HepG2 (cell line): ENCODE measurements around the gene THADA. TPM values are rescaled to one million over a fixed set of nuclear protein-coding genes. Genes with fewer than 3 reads are reported as not detected.
A peak's percentile ranks its signal among the peaks of the same experiment; 100 is the strongest.

ENCODE experiments used
- ARNT2 ChIP-seq: sonication (generic); formaldehyde crosslinking; IDR thresholded peaks from 2 replicates; pipeline ENCODE4 v1.8.0; 2022; ENCODE audit warnings: mild to moderate bottlenecking, low read depth, missing genetic modification reagents, moderate library complexity
- ATAD3A ChIP-seq: sonication (generic); formaldehyde crosslinking; IDR thresholded peaks from 2 replicates; pipeline ENCODE4 v1.4.0; 2020; ENCODE audit warnings: missing genetic modification reagents
- CREB1 ChIP-seq, 2 experiments: fragments of 450-650 bp in 1 of 2; IDR thresholded peaks; 2 replicates each; pipeline ENCODE4 v1.6.1; 2016 to 2017; ENCODE audit warnings: control low read depth in 1 of 2, mild to moderate bottlenecking in 1 of 2, missing compliant biosample characterization in 1 of 2, missing genetic modification characterization in 1 of 2
- CREM ChIP-seq, 2 experiments: sonication (generic) in 1 of 2; formaldehyde crosslinking in 1 of 2; IDR thresholded peaks; 2 replicates each; pipeline versions ENCODE4 v1.4.0 to v1.6.1; 2016 to 2020; ENCODE audit warnings: antibody characterized with exemption in 1 of 2, mild to moderate bottlenecking in 1 of 2, missing genetic modification reagents in 1 of 2
- EHMT2 ChIP-seq: fragments of 200-600 bp; sonication (generic); IDR thresholded peaks from 2 replicates; pipeline ENCODE4 v1.7.0; 2017; ENCODE audit warnings: antibody characterized with exemption, low read depth, low read length, borderline replicate concordance
- KAT8 ChIP-seq: IDR thresholded peaks from 2 replicates; pipeline ENCODE4 v1.6.1; 2016; ENCODE audit warnings: missing genetic modification reagents, missing compliant biosample characterization
- MED8 ChIP-seq: sonication (generic); formaldehyde crosslinking; IDR thresholded peaks from 2 replicates; pipeline ENCODE4 v1.8.1; 2023; ENCODE audit warnings: mild to moderate bottlenecking, missing genetic modification reagents; ENCODE audit not compliant: insufficient replicate concordance
- TBX3 ChIP-seq: fragments of 450-650 bp; IDR thresholded peaks from 2 replicates; pipeline ENCODE4 v1.6.1; 2017; ENCODE audit warnings: antibody characterized with exemption, mild to moderate bottlenecking, inconsistent platforms, borderline replicate concordance
- ZBTB7B ChIP-seq: sonication (generic); formaldehyde crosslinking; IDR thresholded peaks from 2 replicates; pipeline ENCODE4 v1.4.0; 2020; ENCODE audit warnings: missing genetic modification reagents
- ZNF260 ChIP-seq: sonication (generic); formaldehyde crosslinking; IDR thresholded peaks from 2 replicates; pipeline ENCODE4 v1.4.0; 2020; ENCODE audit warnings: missing genetic modification reagents, low read depth, mild to moderate bottlenecking, borderline replicate concordance
- ZNF367 ChIP-seq: sonication (generic); formaldehyde crosslinking; IDR thresholded peaks from 2 replicates; pipeline ENCODE4 v1.4.0; 2020; ENCODE audit warnings: missing genetic modification reagents, borderline replicate concordance
- ZNF780A ChIP-seq: sonication (generic); formaldehyde crosslinking; IDR thresholded peaks from 2 replicates; pipeline ENCODE4 v1.8.0; 2022; ENCODE audit warnings: mild to moderate bottlenecking, missing genetic modification reagents, moderate library complexity
- polyA plus RNA-seq, 8 experiments: library from polyadenylated mRNA; depleted of rRNA in 3 of 8; stranded (reverse) in 7 of 8; unstranded in 1 of 8; fragments of >200 nt; fragmentation: Illumina TruSeq in 4 of 8; extraction: Trizol in 4 of 8; gene quantifications; 2 replicates each; pipeline versions ENCODE4 v1.2.1 to v1.2.3, GENCODE V29; 2011 to 2016; ENCODE audit warnings: low read depth in 4 of 8, missing spikeins in 1 of 8, mixed read lengths in 1 of 8; ENCODE audit not compliant: insufficient read depth in 1 of 8
- total RNA-seq, 5 experiments: library from RNA; depleted of rRNA; stranded (reverse); fragments of >200 nt; fragmentation: Illumina TruSeq; extraction: Trizol; gene quantifications; 2 replicates each; pipeline ENCODE4 v1.2.3, GENCODE V29; 2016; ENCODE audit warnings: low read depth in 1 of 5
- TF ChIP-seq, protein P1 (sequence below): sonication (generic); formaldehyde crosslinking; IDR thresholded peaks from 2 replicates; pipeline ENCODE4 v1.8.0; 2022; ENCODE audit warnings: mild to moderate bottlenecking, missing genetic modification reagents, moderate library complexity
- TF ChIP-seq, protein P2 (sequence below): sonication (generic); formaldehyde crosslinking; conservative IDR thresholded peaks from 2 replicates; pipeline ENCODE4 v1.5.0; 2020; ENCODE audit warnings: missing genetic modification reagents
- TF ChIP-seq, protein P3 (sequence below): sonication (generic); formaldehyde crosslinking; IDR thresholded peaks from 2 replicates; pipeline ENCODE4 v1.4.0; 2020; ENCODE audit warnings: missing genetic modification reagents, borderline replicate concordance
- TF ChIP-seq, protein P4 (sequence below): sonication (generic); formaldehyde crosslinking; IDR thresholded peaks from 2 replicates; pipeline ENCODE4 v1.5.1; 2020; ENCODE audit warnings: missing genetic modification reagents, mild to moderate bottlenecking, borderline replicate concordance
- TF ChIP-seq, protein P5 (sequence below): sonication (generic); formaldehyde crosslinking; IDR thresholded peaks from 2 replicates; pipeline ENCODE4 v1.4.0; 2020; ENCODE audit warnings: missing genetic modification reagents, borderline replicate concordance

Gene THADA
- total and polyA plus RNA-seq, 2 of the 13 experiments (the other 11 are each of a cell fraction or from before 2014, with no cell fraction given): 12.7 to 21.7 TPM

DNA sequence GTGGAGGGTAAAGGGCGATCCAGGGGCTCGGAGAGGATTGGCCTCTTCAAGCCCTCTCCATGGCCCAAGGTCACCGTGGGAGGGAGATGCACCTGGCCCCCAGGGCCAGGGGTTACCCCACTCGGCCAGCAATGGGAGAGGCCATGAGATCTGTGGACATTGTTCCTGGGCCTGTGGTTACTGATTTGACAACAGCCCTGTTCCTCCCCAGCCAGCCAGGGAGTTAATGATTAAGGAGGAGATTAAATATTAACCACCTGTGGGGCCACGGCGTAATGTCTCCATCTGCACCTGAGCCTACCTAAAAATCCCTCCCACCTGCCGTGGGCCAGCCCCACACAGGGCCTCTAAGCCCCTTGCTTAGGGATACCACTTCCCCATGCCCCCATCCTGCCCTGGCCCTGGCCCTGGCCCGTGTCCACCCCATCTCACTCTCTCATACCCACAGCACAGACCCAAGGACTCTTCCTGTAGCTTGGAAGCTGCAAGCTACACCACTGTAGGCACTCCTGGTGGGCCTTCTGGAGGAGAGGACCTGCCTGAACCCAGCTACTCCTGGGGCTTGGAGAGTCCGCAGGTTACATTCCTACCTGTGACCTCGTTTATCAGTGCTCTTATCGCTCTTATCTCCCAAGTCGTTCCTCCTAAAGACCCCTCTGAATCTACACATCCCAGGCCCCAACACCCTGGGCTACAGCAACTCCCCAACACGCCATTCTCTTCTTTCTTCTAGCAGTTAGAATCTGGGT, 401.5 kb downstream of the THADA start (continued):
- TF ChIP-seq, protein P1, sequence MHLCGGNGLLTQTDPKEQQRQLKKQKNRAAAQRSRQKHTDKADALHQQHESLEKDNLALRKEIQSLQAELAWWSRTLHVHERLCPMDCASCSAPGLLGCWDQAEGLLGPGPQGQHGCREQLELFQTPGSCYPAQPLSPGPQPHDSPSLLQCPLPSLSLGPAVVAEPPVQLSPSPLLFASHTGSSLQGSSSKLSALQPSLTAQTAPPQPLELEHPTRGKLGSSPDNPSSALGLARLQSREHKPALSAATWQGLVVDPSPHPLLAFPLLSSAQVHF (CRISPR knock-in tag): no peak
- no peak for TF ChIP-seq ZNF260 (CRISPR knock-in tag)
- TF ChIP-seq ATAD3A: no peak
- TF ChIP-seq, protein P2, sequence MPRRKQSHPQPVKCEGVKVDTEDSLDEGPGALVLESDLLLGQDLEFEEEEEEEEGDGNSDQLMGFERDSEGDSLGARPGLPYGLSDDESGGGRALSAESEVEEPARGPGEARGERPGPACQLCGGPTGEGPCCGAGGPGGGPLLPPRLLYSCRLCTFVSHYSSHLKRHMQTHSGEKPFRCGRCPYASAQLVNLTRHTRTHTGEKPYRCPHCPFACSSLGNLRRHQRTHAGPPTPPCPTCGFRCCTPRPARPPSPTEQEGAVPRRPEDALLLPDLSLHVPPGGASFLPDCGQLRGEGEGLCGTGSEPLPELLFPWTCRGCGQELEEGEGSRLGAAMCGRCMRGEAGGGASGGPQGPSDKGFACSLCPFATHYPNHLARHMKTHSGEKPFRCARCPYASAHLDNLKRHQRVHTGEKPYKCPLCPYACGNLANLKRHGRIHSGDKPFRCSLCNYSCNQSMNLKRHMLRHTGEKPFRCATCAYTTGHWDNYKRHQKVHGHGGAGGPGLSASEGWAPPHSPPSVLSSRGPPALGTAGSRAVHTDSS (CRISPR knock-in tag): no peak
- TF ChIP-seq TBX3: no peak
- TF ChIP-seq, protein P3, sequence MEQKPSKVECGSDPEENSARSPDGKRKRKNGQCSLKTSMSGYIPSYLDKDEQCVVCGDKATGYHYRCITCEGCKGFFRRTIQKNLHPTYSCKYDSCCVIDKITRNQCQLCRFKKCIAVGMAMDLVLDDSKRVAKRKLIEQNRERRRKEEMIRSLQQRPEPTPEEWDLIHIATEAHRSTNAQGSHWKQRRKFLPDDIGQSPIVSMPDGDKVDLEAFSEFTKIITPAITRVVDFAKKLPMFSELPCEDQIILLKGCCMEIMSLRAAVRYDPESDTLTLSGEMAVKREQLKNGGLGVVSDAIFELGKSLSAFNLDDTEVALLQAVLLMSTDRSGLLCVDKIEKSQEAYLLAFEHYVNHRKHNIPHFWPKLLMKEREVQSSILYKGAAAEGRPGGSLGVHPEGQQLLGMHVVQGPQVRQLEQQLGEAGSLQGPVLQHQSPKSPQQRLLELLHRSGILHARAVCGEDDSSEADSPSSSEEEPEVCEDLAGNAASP (CRISPR knock-in tag): peak; percentile 92
- TF ChIP-seq ZNF780A (CRISPR knock-in tag): no peak
- peak; percentile 85; the same call in 1 of the 2 replicates for TF ChIP-seq EHMT2
- TF ChIP-seq, protein P4, sequence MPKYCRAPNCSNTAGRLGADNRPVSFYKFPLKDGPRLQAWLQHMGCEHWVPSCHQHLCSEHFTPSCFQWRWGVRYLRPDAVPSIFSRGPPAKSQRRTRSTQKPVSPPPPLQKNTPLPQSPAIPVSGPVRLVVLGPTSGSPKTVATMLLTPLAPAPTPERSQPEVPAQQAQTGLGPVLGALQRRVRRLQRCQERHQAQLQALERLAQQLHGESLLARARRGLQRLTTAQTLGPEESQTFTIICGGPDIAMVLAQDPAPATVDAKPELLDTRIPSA (CRISPR knock-in tag): no peak
- TF ChIP-seq CREB1 (IDR thresholded peaks at IDR 0.05): no peak
- TF ChIP-seq CREB1 (CRISPR knock-in tag; IDR thresholded peaks at IDR 0.05): peak; percentile 59
- no peak for TF ChIP-seq ZNF367 (CRISPR knock-in tag)
- peak; percentile 85 for TF ChIP-seq KAT8 (CRISPR knock-in tag)
- TF ChIP-seq, protein P5, sequence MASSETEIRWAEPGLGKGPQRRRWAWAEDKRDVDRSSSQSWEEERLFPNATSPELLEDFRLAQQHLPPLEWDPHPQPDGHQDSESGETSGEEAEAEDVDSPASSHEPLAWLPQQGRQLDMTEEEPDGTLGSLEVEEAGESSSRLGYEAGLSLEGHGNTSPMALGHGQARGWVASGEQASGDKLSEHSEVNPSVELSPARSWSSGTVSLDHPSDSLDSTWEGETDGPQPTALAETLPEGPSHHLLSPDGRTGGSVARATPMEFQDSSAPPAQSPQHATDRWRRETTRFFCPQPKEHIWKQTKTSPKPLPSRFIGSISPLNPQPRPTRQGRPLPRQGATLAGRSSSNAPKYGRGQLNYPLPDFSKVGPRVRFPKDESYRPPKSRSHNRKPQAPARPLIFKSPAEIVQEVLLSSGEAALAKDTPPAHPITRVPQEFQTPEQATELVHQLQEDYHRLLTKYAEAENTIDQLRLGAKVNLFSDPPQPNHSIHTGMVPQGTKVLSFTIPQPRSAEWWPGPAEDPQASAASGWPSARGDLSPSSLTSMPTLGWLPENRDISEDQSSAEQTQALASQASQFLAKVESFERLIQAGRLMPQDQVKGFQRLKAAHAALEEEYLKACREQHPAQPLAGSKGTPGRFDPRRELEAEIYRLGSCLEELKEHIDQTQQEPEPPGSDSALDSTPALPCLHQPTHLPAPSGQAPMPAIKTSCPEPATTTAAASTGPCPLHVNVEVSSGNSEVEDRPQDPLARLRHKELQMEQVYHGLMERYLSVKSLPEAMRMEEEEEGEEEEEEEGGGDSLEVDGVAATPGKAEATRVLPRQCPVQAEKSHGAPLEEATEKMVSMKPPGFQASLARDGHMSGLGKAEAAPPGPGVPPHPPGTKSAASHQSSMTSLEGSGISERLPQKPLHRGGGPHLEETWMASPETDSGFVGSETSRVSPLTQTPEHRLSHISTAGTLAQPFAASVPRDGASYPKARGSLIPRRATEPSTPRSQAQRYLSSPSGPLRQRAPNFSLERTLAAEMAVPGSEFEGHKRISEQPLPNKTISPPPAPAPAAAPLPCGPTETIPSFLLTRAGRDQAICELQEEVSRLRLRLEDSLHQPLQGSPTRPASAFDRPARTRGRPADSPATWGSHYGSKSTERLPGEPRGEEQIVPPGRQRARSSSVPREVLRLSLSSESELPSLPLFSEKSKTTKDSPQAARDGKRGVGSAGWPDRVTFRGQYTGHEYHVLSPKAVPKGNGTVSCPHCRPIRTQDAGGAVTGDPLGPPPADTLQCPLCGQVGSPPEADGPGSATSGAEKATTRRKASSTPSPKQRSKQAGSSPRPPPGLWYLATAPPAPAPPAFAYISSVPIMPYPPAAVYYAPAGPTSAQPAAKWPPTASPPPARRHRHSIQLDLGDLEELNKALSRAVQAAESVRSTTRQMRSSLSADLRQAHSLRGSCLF (CRISPR knock-in tag): no peak
- no peak; the same call in 1 of the 2 replicates for TF ChIP-seq ARNT2 (CRISPR knock-in tag)
- peak; percentile 77 for TF ChIP-seq MED8 (CRISPR knock-in tag)
- TF ChIP-seq CREM (IDR thresholded peaks at IDR 0.05): peak; percentile 75
- TF ChIP-seq CREM (CRISPR knock-in tag; IDR thresholded peaks at IDR 0.05): no peak
- TF ChIP-seq ZBTB7B: peak; percentile 95
